ENCODE data around the gene LPIN1.
"Not testable (repeated sequence)": the region's sequence is repeated elsewhere in the genome, so short reads cannot be mapped to it uniquely, and the experiment has no call there.

The LPIN1 gene

DNA sequence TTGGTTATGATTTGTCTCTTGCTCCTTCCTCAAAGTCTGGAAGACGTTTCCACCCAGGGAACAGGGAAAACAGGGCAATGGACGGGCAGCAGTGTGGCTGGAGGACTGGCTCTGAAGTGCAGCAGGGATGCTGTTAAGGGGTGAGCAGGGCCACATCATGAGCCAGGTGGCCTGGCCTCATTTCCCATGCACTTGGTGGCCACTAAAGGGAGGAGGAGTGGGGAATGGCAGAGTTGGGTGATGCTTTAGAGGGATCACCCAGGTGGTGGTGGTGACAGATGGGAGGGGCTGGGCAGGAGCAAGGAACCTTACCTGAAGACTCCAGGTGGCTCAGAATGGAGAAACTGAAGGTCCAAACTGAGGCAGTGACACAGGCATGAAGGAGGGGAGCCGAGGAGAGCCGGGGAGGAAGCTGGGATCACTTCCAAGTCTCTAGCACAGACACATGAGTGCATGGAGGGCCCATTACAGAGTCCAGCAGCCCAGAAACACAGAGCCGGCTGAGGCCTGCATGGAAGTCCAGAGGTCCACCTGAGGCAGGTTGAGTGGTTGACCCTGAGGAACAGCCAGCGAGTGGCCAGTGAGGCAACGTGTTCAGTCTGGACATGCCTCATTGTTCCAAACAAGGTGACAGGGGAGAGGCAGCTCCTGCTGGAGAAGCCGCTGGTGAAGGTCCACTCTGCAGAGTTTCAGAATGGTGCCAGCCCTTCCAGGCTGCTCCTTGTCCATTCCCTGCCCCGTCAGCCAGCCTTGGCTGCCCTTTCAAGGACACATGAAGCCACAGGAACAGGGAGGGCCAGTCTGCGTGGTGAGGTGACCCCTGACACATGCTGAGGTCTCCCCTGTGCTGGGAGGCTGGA, 91.7 kb downstream of the LPIN1 start:
- no peak for DNase-seq

DNA sequence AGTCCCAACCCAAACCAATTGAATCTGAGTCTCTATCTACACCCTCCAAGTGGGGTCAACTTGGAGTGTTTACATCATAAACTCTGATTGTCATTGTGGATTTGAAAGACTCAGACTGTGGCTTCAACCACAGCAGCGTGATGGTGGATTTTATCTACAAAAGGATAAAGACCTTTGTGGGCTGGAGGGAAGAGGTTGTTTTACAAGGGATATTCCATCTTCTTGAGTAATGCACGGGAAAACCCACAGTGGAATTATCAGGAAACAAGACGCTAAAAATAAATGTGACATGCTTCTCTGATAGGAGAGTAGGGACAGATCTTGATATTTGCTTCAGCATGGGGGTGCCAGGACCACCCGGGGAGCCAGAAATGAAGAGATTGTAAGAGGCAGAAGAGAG, 93.5 kb downstream of the LPIN1 start:
- DNase-seq, result no peak

- DNase-seq, result no peak
Measured at GRCh38 chr2:11842336-11842735, 95.9 kb downstream of the LPIN1 start.

DNA sequence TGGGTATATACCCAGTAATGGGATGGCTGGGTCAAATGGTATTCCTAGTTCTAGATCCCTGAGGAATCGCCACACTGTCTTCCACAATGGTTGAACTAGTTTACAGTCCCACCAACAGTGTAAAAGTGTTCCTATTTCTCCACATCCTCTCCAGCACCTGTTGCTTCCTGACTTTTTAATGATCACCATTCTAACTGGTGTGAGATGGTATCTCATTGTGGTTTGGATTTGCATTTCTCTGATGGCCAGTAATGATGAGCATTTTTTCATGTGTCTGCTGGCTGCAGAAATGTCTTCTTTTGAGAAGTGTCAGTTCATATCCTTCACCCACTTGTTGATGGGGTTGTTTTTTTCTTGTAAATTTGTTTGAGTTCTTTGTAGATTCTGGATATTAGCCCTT, 98.4 kb downstream of the LPIN1 start:
- not testable (repeated sequence) for DNase-seq

DNA sequence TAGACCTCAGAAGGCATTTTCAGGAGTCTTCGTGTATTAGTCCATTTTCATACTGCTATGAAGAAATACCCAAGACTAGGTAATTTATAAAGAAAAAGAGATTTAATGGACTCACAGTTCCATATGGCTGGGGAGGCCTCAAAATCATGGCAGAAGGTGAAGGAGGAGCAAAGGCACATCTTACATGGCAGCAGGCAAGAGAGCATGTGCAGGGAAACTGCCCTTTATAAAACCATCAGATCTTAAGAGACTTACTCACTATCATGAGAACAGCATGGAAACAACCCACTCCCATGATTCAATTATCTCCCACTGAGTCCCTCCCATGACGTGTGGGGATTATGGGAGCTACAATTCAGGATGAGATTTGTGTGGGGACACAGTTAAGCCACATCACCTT, 101.5 kb downstream of the LPIN1 start:
- DNase-seq, result not testable (repeated sequence)

DNA sequence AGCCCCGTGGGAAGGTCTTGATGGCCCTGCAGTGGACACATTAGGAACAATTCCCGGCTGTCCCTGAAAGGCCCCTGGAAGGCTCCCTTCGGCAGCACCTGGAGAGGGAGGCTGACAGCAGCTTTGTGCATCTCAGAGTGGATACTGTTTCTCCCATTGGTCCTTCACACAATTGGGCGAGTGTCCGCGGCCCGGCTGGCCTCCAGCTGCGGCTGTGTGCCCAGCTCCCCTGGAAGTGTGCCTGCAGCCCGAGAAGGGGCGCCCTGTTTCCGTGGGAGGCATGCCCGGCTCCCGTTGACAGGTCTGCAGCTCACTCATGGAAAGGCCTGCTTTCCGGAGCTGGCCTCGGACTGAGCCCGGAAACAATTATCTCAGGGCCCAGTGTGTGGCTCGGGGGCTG, 103.7 kb downstream of the LPIN1 start:
- no peak for DNase-seq

DNA sequence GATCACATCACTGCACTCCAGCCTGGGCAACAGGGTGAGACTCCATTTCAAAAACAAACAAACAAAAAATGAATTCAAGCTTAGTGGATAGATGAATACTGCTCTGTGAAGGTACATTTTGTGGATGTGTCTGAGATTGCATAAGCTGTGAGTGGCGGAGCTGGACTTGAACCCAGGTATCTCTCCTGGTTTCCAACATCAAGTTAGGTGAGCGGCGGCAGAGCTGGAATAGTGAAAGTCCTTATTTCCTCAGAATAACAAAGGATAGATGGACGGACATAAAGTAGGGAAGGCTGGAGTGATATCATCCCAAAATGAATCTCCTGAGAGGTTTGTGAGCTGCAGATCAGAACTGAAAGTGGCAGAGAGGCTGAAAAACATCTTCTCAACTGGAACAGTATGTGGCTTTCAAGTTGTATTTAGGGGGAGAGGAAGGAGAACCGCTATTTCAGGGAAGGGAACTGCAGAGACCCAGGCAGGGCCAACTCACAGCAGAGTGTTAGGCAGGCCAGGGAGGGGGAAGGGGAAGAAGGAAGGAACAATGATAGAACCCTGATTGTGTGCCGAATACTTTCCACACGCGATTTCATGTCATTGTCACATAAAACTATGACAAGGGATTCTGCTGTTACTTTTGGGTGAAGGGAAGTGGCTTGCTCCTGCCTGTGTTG, 106.2 kb downstream of the LPIN1 start:
- DNase-seq, result no peak

- DNase-seq, result no peak
Measured at GRCh38 chr2:11853197-11853588, 106.8 kb downstream of the LPIN1 start.

DNA sequence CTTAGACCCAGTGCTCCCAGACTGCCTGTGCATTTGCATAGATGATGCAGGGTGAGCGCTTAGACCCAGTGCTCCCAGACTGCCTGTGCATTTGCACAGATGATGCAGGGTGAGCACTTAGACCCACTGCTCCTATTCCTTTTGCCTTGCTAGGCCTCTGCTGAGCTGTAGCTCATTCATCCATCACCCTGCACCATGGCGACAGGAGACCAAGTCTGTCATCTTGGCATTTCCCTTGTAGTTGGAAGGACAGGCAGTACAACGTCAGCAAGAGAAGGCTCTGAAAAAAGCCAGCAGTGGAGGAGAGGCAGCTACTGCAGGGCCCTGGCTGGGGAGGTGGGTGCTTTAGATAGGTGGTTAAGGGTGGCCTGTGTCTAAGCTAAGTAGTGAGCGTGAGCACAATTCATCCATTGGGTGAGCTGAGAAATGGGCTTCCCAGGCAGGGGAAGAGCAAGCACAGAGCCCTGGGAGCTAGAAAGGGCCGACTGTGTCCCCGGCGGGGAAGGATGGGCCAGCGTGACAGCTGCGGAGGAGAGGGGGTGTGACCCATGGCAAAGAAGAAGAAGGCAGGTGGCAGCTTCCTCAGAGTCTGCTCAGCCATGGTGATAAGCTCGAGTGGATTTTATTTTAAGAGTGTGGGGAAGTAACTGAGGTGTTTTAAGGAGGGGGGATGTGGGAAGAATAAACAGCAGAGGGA, 108.8 kb downstream of the LPIN1 start:
- no peak for DNase-seq

GRCh38 chr2:11856095-11856494, 109.7 kb downstream of the LPIN1 start:
- DNase-seq, result no peak

- DNase-seq, result no peak
Measured at GRCh38 chr2:11858883-11859282, 112.5 kb downstream of the LPIN1 start.

DNA sequence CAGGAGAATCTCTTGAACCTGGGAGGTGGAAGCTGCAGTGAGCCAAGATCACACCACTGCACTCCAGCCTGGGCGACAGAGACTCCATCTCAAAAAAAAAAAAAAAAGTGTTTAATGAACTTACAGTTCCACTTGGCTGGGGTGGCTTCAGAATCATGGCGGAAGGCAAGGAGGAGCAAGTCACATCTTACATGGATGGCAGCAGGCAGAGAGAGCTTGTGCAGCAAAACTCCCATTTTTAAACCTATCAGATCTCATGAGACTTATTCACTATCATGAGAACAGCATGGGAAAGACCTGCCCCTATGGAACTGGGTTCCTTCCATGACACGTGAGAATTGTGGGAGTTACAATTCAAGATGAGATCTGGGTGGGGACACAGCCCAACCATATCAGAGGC, 113.5 kb downstream of the LPIN1 start:
- not testable (repeated sequence) for DNase-seq

- no peak for DNase-seq
Measured at GRCh38 chr2:11861044-11861443, 114.6 kb downstream of the LPIN1 start.

GRCh38 chr2:11862049-11862448, 115.6 kb downstream of the LPIN1 start:
- DNase-seq, result no peak

DNA sequence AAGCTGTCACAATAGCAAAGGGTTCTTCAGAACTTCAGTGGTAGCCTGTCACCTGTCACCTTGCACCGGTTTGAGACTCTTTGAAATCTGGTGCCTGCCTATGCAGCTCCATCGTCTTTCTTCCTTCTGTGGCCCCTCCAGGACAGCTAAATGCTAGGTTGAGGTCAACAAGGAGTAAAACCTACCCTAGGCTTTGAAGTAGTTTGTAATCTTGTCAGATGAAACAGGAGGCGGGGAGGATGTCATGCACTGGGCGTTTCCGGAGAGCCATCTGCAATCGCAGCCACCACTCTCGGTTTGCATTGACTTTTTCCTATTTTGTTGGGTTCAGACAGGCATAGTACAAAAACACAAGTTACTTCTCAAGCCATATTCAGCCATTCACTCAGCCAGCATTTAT, 116.7 kb downstream of the LPIN1 start:
- DNase-seq, result peak; percentile 18

- DNase-seq, result peak; percentile 72
Measured at GRCh38 chr2:11863513-11864328, 117.3 kb downstream of the LPIN1 start.

- no peak for DNase-seq
Measured at GRCh38 chr2:11864724-11865123, 118.3 kb downstream of the LPIN1 start.

- peak; percentile 13 for DNase-seq
Measured at GRCh38 chr2:11865378-11865777, 118.9 kb downstream of the LPIN1 start.

- DNase-seq, result no peak
Measured at GRCh38 chr2:11865805-11866204, 119.4 kb downstream of the LPIN1 start.

DNA sequence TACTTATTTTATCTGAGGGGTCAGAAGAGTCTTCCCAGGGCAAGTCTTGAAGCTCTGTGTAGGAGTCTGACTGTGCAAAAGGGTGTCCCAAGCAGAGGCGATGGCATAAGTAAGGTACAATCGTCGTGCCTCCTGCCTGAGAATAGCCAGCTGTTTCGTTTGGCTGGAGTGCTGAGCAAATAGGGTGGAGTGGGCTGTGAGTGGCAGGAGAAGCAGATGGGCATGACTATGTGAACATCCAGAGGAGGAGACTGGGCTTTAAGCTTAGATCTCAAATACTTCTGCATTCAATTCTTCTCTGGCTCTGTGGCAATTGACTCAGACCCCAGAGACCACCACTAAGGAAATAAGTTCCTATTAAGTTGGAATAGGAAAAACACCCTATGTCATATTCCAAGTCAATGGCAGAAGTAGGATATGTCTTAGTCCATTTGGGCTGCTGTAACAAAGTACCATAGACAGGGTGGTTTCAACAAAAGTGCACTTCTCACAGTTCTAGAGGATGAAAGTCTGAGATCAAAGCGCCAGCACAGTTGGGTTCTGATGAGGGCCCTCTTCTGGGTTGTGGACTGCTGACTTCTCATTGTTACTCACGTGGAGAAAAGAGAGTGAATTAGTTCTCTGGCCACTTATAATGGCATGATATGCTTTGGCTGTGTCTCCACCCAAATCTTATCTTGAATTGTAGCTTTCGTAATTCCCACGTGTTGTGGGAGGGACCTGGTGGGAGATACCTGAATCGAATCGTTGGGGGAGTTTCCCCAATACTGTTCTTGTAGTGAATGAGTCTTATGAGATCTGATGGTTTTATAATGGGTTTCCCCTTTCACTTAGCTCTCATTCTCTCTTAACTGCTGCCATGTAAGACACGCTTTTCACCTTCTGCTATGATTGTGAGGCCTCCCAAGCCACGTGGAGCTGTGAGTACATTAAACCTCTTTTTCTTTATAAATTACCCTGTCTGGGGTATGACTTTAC, 120.2 kb downstream of the LPIN1 start:
- peak; percentile 37 for DNase-seq

GRCh38 chr2:11867926-11868325, 121.5 kb downstream of the LPIN1 start:
- no peak for DNase-seq
